WI38 (cell line): ENCODE measurements around the gene ABCA7.

ENCODE experiments used
- H3K4me3 ChIP-seq: 2 replicates; pipeline ENCODE4 v1.5.1; 2011; ENCODE audit warnings: low read depth, mild to moderate bottlenecking, control low read depth, low read length
- CTCF ChIP-seq: IDR thresholded peaks from 2 replicates; pipeline ENCODE4 v1.5.1; 2012; ENCODE audit warnings: low read depth, mild to moderate bottlenecking, control low read depth, low read length

Gene ABCA7

GRCh38 chr19:1057176-1057855 lies 17.4 kb downstream of the ABCA7 start:
- H3K4me3 ChIP-seq: no peak overlapping the region
- TF ChIP-seq CTCF: no peak

GRCh38 chr19:1058112-1058511 lies 18.2 kb downstream of the ABCA7 start:
- H3K4me3 ChIP-seq: no peak overlapping the region
- TF ChIP-seq CTCF: no peak

- H3K4me3 ChIP-seq: no peak overlapping the region
- no peak for TF ChIP-seq CTCF
Measured at GRCh38 chr19:1060689-1061088, 20.8 kb downstream of the ABCA7 start.

- no peak overlapping the region for H3K4me3 ChIP-seq
- no peak for TF ChIP-seq CTCF
Measured at GRCh38 chr19:1061987-1062386, 22.1 kb downstream of the ABCA7 start.

- no peak overlapping the region for H3K4me3 ChIP-seq
- no peak for TF ChIP-seq CTCF
Measured at GRCh38 chr19:1062387-1063029, 22.6 kb downstream of the ABCA7 start.

- no peak for TF ChIP-seq CTCF
- H3K4me3 ChIP-seq: no peak overlapping the region
Measured at GRCh38 chr19:1063030-1063908, 23.4 kb downstream of the ABCA7 start.
